ENCODE measurements around the gene CELF2. TPM values are rescaled to one million over a fixed set of nuclear protein-coding genes. Genes with fewer than 3 reads are reported as not detected.

Gene CELF2
- total and polyA plus RNA-seq, 9 of the 15 experiments (the other 6 are each of a cell fraction or from before 2014, with no cell fraction given) = 4.0 to 20.3 (median 11.1) TPM

DNA sequence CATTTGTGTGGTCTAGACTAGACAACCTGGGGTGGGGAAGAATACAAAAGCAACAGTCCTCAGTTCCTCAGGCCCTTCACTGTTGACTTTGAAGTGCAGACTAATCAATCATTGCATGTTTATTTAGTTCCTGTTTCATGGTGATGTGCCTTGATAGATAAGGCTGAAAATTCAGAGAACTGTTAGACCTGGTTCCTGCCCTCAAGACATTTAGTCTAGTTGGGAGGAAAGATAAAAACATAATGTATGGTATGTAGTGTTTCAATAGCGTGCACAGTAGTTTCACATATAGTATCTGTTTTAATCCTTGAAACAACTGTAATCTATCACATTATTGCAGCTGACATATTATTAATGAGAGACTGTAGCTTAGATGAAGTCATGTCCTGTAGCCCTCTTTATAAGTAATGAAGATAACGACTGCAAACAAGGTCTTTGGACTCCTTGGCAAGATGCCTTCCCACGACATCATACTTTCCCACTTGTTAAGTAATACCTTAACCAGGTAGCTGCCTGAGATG, 124.0 kb downstream of the CELF2 start (continued):
- no peak for TF ChIP-seq NELFE (IDR thresholded peaks at IDR 0.05; ENCODE audit: insufficient read depth, insufficient read length)
- TF ChIP-seq CSDE1 (IDR thresholded peaks at IDR 0.05) = no peak
- TF ChIP-seq, protein P1, sequence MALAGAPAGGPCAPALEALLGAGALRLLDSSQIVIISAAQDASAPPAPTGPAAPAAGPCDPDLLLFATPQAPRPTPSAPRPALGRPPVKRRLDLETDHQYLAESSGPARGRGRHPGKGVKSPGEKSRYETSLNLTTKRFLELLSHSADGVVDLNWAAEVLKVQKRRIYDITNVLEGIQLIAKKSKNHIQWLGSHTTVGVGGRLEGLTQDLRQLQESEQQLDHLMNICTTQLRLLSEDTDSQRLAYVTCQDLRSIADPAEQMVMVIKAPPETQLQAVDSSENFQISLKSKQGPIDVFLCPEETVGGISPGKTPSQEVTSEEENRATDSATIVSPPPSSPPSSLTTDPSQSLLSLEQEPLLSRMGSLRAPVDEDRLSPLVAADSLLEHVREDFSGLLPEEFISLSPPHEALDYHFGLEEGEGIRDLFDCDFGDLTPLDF (CRISPR knock-in tag; IDR thresholded peaks at IDR 0.05) = no peak
- TF ChIP-seq, protein P2, sequence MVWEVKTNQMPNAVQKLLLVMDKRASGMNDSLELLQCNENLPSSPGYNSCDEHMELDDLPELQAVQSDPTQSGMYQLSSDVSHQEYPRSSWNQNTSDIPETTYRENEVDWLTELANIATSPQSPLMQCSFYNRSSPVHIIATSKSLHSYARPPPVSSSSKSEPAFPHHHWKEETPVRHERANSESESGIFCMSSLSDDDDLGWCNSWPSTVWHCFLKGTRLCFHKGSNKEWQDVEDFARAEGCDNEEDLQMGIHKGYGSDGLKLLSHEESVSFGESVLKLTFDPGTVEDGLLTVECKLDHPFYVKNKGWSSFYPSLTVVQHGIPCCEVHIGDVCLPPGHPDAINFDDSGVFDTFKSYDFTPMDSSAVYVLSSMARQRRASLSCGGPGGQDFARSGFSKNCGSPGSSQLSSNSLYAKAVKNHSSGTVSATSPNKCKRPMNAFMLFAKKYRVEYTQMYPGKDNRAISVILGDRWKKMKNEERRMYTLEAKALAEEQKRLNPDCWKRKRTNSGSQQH (CRISPR knock-in tag; IDR thresholded peaks at IDR 0.05) = no peak
- TF ChIP-seq EZH2 (IDR thresholded peaks at IDR 0.05; ENCODE audit: borderline replicate concordance, low read depth, low read length) = no peak
- TF ChIP-seq TAF1 (IDR thresholded peaks at IDR 0.05; ENCODE audit: control insufficient read depth, extremely low read depth, insufficient read depth, low read length, severe bottlenecking) = no peak
- TF ChIP-seq, protein P3, sequence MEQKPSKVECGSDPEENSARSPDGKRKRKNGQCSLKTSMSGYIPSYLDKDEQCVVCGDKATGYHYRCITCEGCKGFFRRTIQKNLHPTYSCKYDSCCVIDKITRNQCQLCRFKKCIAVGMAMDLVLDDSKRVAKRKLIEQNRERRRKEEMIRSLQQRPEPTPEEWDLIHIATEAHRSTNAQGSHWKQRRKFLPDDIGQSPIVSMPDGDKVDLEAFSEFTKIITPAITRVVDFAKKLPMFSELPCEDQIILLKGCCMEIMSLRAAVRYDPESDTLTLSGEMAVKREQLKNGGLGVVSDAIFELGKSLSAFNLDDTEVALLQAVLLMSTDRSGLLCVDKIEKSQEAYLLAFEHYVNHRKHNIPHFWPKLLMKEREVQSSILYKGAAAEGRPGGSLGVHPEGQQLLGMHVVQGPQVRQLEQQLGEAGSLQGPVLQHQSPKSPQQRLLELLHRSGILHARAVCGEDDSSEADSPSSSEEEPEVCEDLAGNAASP (IDR thresholded peaks at IDR 0.05) = no peak
- TF ChIP-seq U2AF1 (optimal IDR thresholded peaks at IDR 0.05; ENCODE audit: low read depth, low read length) = no peak
- no peak for TF ChIP-seq SRSF9 (IDR thresholded peaks at IDR 0.05; ENCODE audit: borderline replicate concordance, low read depth, low read length)
- TF ChIP-seq, protein P4, sequence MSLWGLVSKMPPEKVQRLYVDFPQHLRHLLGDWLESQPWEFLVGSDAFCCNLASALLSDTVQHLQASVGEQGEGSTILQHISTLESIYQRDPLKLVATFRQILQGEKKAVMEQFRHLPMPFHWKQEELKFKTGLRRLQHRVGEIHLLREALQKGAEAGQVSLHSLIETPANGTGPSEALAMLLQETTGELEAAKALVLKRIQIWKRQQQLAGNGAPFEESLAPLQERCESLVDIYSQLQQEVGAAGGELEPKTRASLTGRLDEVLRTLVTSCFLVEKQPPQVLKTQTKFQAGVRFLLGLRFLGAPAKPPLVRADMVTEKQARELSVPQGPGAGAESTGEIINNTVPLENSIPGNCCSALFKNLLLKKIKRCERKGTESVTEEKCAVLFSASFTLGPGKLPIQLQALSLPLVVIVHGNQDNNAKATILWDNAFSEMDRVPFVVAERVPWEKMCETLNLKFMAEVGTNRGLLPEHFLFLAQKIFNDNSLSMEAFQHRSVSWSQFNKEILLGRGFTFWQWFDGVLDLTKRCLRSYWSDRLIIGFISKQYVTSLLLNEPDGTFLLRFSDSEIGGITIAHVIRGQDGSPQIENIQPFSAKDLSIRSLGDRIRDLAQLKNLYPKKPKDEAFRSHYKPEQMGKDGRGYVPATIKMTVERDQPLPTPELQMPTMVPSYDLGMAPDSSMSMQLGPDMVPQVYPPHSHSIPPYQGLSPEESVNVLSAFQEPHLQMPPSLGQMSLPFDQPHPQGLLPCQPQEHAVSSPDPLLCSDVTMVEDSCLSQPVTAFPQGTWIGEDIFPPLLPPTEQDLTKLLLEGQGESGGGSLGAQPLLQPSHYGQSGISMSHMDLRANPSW (CRISPR knock-in tag; IDR thresholded peaks at IDR 0.05) = no peak
- TF ChIP-seq ZNF41 (CRISPR knock-in tag; conservative IDR thresholded peaks at IDR 0.05) = no peak
- TF ChIP-seq, protein P5, sequence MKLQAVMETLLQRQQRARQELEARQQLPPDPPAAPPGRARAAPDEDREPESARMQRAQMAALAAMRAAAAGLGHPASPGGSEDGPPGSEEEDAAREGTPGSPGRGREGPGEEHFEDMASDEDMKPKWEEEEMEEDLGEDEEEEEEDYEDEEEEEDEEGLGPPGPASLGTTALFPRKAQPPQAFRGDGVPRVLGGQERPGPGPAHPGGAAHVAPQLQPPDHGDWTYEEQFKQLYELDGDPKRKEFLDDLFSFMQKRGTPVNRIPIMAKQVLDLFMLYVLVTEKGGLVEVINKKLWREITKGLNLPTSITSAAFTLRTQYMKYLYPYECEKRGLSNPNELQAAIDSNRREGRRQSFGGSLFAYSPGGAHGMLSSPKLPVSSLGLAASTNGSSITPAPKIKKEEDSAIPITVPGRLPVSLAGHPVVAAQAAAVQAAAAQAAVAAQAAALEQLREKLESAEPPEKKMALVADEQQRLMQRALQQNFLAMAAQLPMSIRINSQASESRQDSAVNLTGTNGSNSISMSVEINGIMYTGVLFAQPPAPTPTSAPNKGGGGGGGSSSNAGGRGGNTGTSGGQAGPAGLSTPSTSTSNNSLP (IDR thresholded peaks at IDR 0.05; ENCODE audit: borderline replicate concordance, low read depth, low read length) = peak; percentile 80
- peak; percentile 93 for TF ChIP-seq SOX6 (IDR thresholded peaks at IDR 0.05)
- no peak for TF ChIP-seq WHSC1 (IDR thresholded peaks at IDR 0.05; ENCODE audit: low read length)
- no peak for TF ChIP-seq XRCC3 (IDR thresholded peaks at IDR 0.05)
- TF ChIP-seq, protein P6, sequence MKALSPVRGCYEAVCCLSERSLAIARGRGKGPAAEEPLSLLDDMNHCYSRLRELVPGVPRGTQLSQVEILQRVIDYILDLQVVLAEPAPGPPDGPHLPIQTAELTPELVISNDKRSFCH (CRISPR knock-in tag; IDR thresholded peaks at IDR 0.05) = no peak
- TF ChIP-seq, protein P6 (tag; IDR thresholded peaks at IDR 0.05) = no peak

All from K562 (cell line).